K562 (cell line): ENCODE measurements around the gene PPP1R14D. TPM values are rescaled to one million over a fixed set of nuclear protein-coding genes. Genes with fewer than 3 reads are reported as not detected.

ENCODE experiments used
- ATAC-seq: fragments of 200-7000 bp; cut with Tn5 transposase; 3 replicates; pipeline ENCODE4 v1.9.1; 2020; ENCODE audit warnings: moderate library complexity
- BruUV-seq: library from RNA; stranded (reverse); fragments of 400-500 nt; replicated peaks from 2 replicates; lab custom pipeline; 2021; lab: Mats Ljungman, UMichigan
- CTCF ChIA-PET: fragments of 300-600 bp; formaldehyde crosslinking; extraction: SDS; loops from one replicate; lab custom pipeline; 2021; ENCODE audit warnings: low intra/inter-chr PET ratio; lab: Yijun Ruan, JAX
- POLR2A ChIA-PET: fragments of 300-600, 350-650 bp; sonication (Branson Sonifier 250); formaldehyde crosslinking; extraction: SDS; loops from one replicate; lab custom pipeline; 2021; ENCODE audit warnings: antibody characterized with exemption, inconsistent platforms; lab: Yijun Ruan, JAX
- DNase-seq, 4 experiments: peaks; one replicate each; pipeline versions ENCODE4 v3.0.0 to v3.0.0-alpha.2; 2011 to 2018; ENCODE audit warnings: low spot score in 3 of 4, mixed read lengths in 3 of 4; ENCODE audit errors: extremely low read depth in 1 of 4
- FAIRE-seq: peaks from 2 replicates; lab custom pipeline; 2011; peaks lifted over from hg19 to GRCh38; lab: Jason Lieb, UNC
- H2AFZ ChIP-seq: 2 replicates; pipeline ENCODE4 v1.6.0; 2011; ENCODE audit warnings: low read depth, low read length, control low read depth, inconsistent platforms
- H3K27ac ChIP-seq: fragments of 200-600 bp; 3 replicates; pipeline ENCODE4 v1.8.0; 2011; ENCODE audit warnings: low read depth, mild to moderate bottlenecking, control low read depth, inconsistent platforms, low read length, moderate library complexity, mixed read lengths; ENCODE audit errors: extremely low read depth
- H3K27me3 ChIP-seq, 2 experiments: fragments of 300-600 bp in 1 of 2; 2 replicates in 1 of 2; 3 replicates in 1 of 2; pipeline versions ENCODE4 v1.6.0 to v1.8.0; 2011; ENCODE audit warnings: inconsistent platforms in 2 of 2, low read length in 2 of 2, mild to moderate bottlenecking in 1 of 2, mixed read lengths in 1 of 2, moderate library complexity in 1 of 2; ENCODE audit not compliant: control insufficient read depth in 2 of 2, insufficient read depth in 2 of 2
- H3K36me3 ChIP-seq: fragments of 300-600 bp; 3 replicates; pipeline ENCODE4 v1.8.0; 2011; ENCODE audit warnings: mild to moderate bottlenecking, low read length, inconsistent platforms; ENCODE audit not compliant: control insufficient read depth, insufficient read depth
- H3K4me1 ChIP-seq, 2 experiments: fragments of 200-600 bp in 1 of 2; replicated peaks in 1 of 2; 2 replicates in 1 of 2; 3 replicates in 1 of 2; pipeline versions ENCODE4 v1.5.1 to v1.8.0; 2011; ENCODE audit warnings: inconsistent platforms in 2 of 2, low read length in 2 of 2, mild to moderate bottlenecking in 1 of 2, mixed read lengths in 1 of 2, moderate library complexity in 1 of 2; ENCODE audit not compliant: control insufficient read depth in 2 of 2, insufficient read depth in 2 of 2
- H3K4me2 ChIP-seq: 2 replicates; pipeline ENCODE4 v1.6.1; 2011; ENCODE audit warnings: low read length, control low read depth, inconsistent platforms, mixed read lengths; ENCODE audit not compliant: insufficient read depth
- H3K4me3 ChIP-seq: fragments of 200-600 bp; sonication (generic), shearing (Covaris generic); 2 replicates; pipeline ENCODE4 v1.5.1; 2016; ENCODE audit warnings: control low read depth, inconsistent platforms
- H3K79me2 ChIP-seq: fragments of 200-600 bp; 3 replicates; pipeline ENCODE4 v1.8.0; 2011; ENCODE audit warnings: low read length, inconsistent platforms; ENCODE audit not compliant: control insufficient read depth, insufficient read depth
- H3K9ac ChIP-seq, 2 experiments: 2 replicates each; pipeline versions ENCODE4 v1.6.0 to v1.6.1; 2011; ENCODE audit warnings: low read depth in 2 of 2, low read length in 2 of 2, control low read depth in 1 of 2, inconsistent platforms in 1 of 2, mild to moderate bottlenecking in 1 of 2, mixed read lengths in 1 of 2; ENCODE audit not compliant: insufficient read depth in 1 of 2
- H3K9me1 ChIP-seq: one replicate; pipeline ENCODE4 v1.6.0; 2011; ENCODE audit warnings: inconsistent platforms, mild to moderate bottlenecking, low read length, moderate library complexity; ENCODE audit not compliant: control insufficient read depth, insufficient read depth
- H3K9me3 ChIP-seq: replicated peaks from 2 replicates; pipeline ENCODE4 v1.5.1; 2011; ENCODE audit warnings: low read depth, low read length, inconsistent platforms; ENCODE audit not compliant: control insufficient read depth, insufficient read depth
- H4K20me1 ChIP-seq: replicated peaks from 2 replicates; pipeline ENCODE4 v1.6.1; 2011; ENCODE audit warnings: low read length, inconsistent platforms, mixed read lengths; ENCODE audit not compliant: control insufficient read depth, insufficient read depth
- ATF1 ChIP-seq, 2 experiments: fragments of 450-650 bp in 1 of 2; IDR thresholded peaks; 2 replicates each; pipeline ENCODE4 v1.6.1; 2016; ENCODE audit warnings: missing compliant biosample characterization in 1 of 2, missing genetic modification characterization in 1 of 2
- CBFA2T3 ChIP-seq: fragments of 450-650 bp; IDR thresholded peaks from 2 replicates; pipeline ENCODE4 v1.6.1; 2017
- ELK1 ChIP-seq: sonication (generic); formaldehyde crosslinking; IDR thresholded peaks from 2 replicates; pipeline ENCODE4 v1.8.1; 2022; ENCODE audit warnings: missing genetic modification reagents
- MED1 ChIP-seq: sonication (generic); formaldehyde crosslinking; IDR thresholded peaks from 2 replicates; pipeline ENCODE4 v1.8.1; 2023; ENCODE audit warnings: missing genetic modification reagents, borderline replicate concordance
- NCOA6 ChIP-seq: fragments of 450-650 bp; IDR thresholded peaks from 2 replicates; pipeline ENCODE4 v1.6.1; 2017; ENCODE audit warnings: mild to moderate bottlenecking
- SIN3B ChIP-seq: fragments of 450-650 bp; IDR thresholded peaks from 2 replicates; pipeline ENCODE4 v1.6.1; 2017; ENCODE audit warnings: low read depth, mild to moderate bottlenecking, moderate library complexity
- STAT5B ChIP-seq: fragments of 250-450 bp; sonication (Bioruptor Pico); IDR thresholded peaks from 2 replicates; pipeline ENCODE4 v1.8.0; 2021; ENCODE audit warnings: mild to moderate bottlenecking, inconsistent platforms
- TARDBP ChIP-seq: fragments of 450-650 bp; IDR thresholded peaks from 2 replicates; pipeline ENCODE4 v1.6.1; 2016
- YY1 ChIP-seq, 3 experiments: IDR thresholded peaks; 2 replicates each; pipeline ENCODE4 v1.6.1; 2011; ENCODE audit warnings: low read length in 2 of 3, mild to moderate bottlenecking in 2 of 3, moderate library complexity in 2 of 3, borderline replicate concordance in 1 of 3, control low read depth in 1 of 3, low read depth in 1 of 3; ENCODE audit not compliant: insufficient read depth in 3 of 3, insufficient replicate concordance in 2 of 3, control insufficient read depth in 1 of 3, insufficient read length in 1 of 3; ENCODE audit errors: extremely low read depth in 1 of 3
- ZNF699 ChIP-seq: fragments of 250-450 bp; sonication (Bioruptor Pico); IDR thresholded peaks from 2 replicates; pipeline ENCODE4 v1.8.0; 2021; ENCODE audit warnings: mild to moderate bottlenecking, moderate library complexity; ENCODE audit not compliant: insufficient replicate concordance
- WGBS: fragments of 100-300 bp; shearing (Covaris generic); methylation state at CpG from one replicate; pipeline ENCODE4 v1.1.6; 2016; ENCODE audit warnings: low coverage, mixed read lengths; ENCODE audit not compliant: insufficient coverage; ENCODE audit errors: missing lambda C conversion rate; 5-methylcytosine and 5-hydroxymethylcytosine counted together
- in situ Hi-C: fragments of 300-500 bp; cut with MboI; formaldehyde crosslinking; loops from 4 replicates; pipeline ENCODE4 v1.15.0; 2018; ENCODE audit warnings: inconsistent platforms, mixed read lengths
- intact Hi-C: fragments of 100-400 bp; cut with micrococcal nuclease; formaldehyde crosslinking; loops from 2 replicates; pipeline ENCODE4 v1.14.2; 2022
- polyA plus RNA-seq, 8 experiments: library from polyadenylated mRNA; depleted of rRNA in 4 of 8; stranded (reverse) in 5 of 8; unstranded in 3 of 8; fragments of >200 nt; fragmentation: Nextera tagmentation in 2 of 8; fragmentation: Illumina TruSeq in 1 of 8; extraction: Ambion mirVana in 2 of 8; extraction: Trizol in 1 of 8; gene quantifications; 2 replicates each; pipeline versions ENCODE4 v1.2.1 to v1.2.3, GENCODE V29; 2011 to 2014; ENCODE audit warnings: inconsistent platforms in 1 of 8, missing spikeins in 1 of 8
- total RNA-seq, 7 experiments: library from RNA; depleted of rRNA in 6 of 7; stranded (reverse); fragments of >200 nt in 6 of 7; fragmentation: Illumina TruSeq in 2 of 7; extraction: Trizol in 2 of 7; gene quantifications; 2 replicates each; pipeline versions ENCODE4 v1.2.1 to v1.2.3, GENCODE V29; 2011 to 2021; ENCODE audit warnings: low replicate concordance in 1 of 7
- TF ChIP-seq, protein P1 (sequence below): sonication (generic); formaldehyde crosslinking; IDR thresholded peaks from 2 replicates; pipeline ENCODE4 v1.8.0; 2022; ENCODE audit warnings: mild to moderate bottlenecking, missing genetic modification reagents
- TF ChIP-seq, protein P2 (sequence below): sonication (generic); formaldehyde crosslinking; IDR thresholded peaks from 2 replicates; pipeline ENCODE4 v1.8.1; 2023; ENCODE audit warnings: mild to moderate bottlenecking, missing genetic modification reagents
- TF ChIP-seq, protein P3 (sequence below): conservative IDR thresholded peaks from 2 replicates; pipeline ENCODE4 v1.6.1; 2011; ENCODE audit warnings: low read depth, mild to moderate bottlenecking, low read length; ENCODE audit not compliant: control insufficient read depth

The PPP1R14D gene
- total and polyA plus RNA-seq, 9 of the 15 experiments (the other 6 are each of a cell fraction or from before 2014, with no cell fraction given) = 0.11 to 0.18 TPM; not detected in 7

GRCh38 chr15:40852529-40852928 lies 24.0 kb upstream of the PPP1R14D start:
- no peak overlapping the region for H3K4me3 ChIP-seq
- FAIRE-seq (no peak), DNase-seq (no peak), ATAC-seq (no peak)
- no peaks in the 10 kb centered on the region for H3K9me1 ChIP-seq
- no peaks in the 10 kb centered on the region for H4K20me1 ChIP-seq
- peaks cover 12 to 21% of the 10 kb centered on the region in 2 experiments for H3K4me1 ChIP-seq
- intact Hi-C loops (loop anchor here (10.0 kb wide), 1 partner anchor 178 kb away; no protein-coding TSS in a partner anchor), in situ Hi-C loops (no loop called here)
- ChIA-PET POLR2A (no interaction called here), CTCF (no interaction called here)
- 77% methylated on average over 5 of the region's 5 CpGs for WGBS
- H3K9me3 ChIP-seq = no peaks in the 10 kb centered on the region
- H3K36me3 ChIP-seq = no peaks in the 10 kb centered on the region
- no peak overlapping the region for H3K27ac ChIP-seq
- no peak overlapping the region for H2AFZ ChIP-seq
- no peaks in the 10 kb centered on the region; a peak in 1 of 5 replicates for H3K27me3 ChIP-seq
- H3K4me2 ChIP-seq = no peak overlapping the region
- H3K79me2 ChIP-seq = no peaks in the 10 kb centered on the region
- no peak overlapping the region for H3K9ac ChIP-seq
- no TSS peak for BruUV-seq
- TF ChIP-seq TARDBP = no peak
- no peak for TF ChIP-seq STAT5B (CRISPR knock-in tag)
- TF ChIP-seq ATF1 (CRISPR knock-in tag; IDR thresholded peaks at IDR 0.05) = no peak
- no peak for TF ChIP-seq ATF1 (tag; IDR thresholded peaks at IDR 0.05)
- TF ChIP-seq YY1 (IDR thresholded peaks at IDR 0.05; ENCODE audit: borderline replicate concordance in 1 of 3, control insufficient read depth in 1 of 3, extremely low read depth in 1 of 3, insufficient read depth in 3 of 3, insufficient read length in 1 of 3, insufficient replicate concordance in 2 of 3, low read depth in 1 of 3, low read length in 2 of 3) = no peak
- no peak for TF ChIP-seq MED1 (CRISPR knock-in tag)
- TF ChIP-seq, protein P1, sequence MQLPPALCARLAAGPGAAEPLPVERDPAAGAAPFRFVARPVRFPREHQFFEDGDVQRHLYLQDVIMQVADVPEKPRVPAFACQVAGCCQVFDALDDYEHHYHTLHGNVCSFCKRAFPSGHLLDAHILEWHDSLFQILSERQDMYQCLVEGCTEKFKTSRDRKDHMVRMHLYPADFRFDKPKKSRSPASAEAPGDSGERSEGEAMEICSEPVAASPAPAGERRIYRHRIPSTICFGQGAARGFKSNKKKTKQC (CRISPR knock-in tag) = no peak
- TF ChIP-seq ZNF699 (CRISPR knock-in tag) = no peak
- TF ChIP-seq, protein P2, sequence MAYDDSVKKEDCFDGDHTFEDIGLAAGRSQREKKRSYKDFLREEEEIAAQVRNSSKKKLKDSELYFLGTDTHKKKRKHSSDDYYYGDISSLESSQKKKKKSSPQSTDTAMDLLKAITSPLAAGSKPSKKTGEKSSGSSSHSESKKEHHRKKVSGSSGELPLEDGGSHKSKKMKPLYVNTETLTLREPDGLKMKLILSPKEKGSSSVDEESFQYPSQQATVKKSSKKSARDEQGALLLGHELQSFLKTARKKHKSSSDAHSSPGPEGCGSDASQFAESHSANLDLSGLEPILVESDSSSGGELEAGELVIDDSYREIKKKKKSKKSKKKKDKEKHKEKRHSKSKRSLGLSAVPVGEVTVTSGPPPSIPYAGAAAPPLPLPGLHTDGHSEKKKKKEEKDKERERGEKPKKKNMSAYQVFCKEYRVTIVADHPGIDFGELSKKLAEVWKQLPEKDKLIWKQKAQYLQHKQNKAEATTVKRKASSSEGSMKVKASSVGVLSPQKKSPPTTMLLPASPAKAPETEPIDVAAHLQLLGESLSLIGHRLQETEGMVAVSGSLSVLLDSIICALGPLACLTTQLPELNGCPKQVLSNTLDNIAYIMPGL = no peak
- no peak for TF ChIP-seq CBFA2T3
- TF ChIP-seq, protein P3, sequence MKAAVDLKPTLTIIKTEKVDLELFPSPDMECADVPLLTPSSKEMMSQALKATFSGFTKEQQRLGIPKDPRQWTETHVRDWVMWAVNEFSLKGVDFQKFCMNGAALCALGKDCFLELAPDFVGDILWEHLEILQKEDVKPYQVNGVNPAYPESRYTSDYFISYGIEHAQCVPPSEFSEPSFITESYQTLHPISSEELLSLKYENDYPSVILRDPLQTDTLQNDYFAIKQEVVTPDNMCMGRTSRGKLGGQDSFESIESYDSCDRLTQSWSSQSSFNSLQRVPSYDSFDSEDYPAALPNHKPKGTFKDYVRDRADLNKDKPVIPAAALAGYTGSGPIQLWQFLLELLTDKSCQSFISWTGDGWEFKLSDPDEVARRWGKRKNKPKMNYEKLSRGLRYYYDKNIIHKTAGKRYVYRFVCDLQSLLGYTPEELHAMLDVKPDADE = no peak
- no peak for TF ChIP-seq NCOA6
- no peak for TF ChIP-seq SIN3B
- no peak for TF ChIP-seq ELK1
